IMR-90 (cell line): ENCODE data around the gene FOSL1. TPM values are rescaled to one million over a fixed set of nuclear protein-coding genes. Genes with fewer than 3 reads are reported as not detected.

ENCODE experiments used
- ATAC-seq: fragments of 200-7000 bp; cut with Tn5 transposase; 2 replicates; pipeline ENCODE4 v1.9.1; 2020; ENCODE audit warnings: low read depth, mild to moderate bottlenecking, moderate library complexity
- BruUV-seq: library from RNA; stranded (reverse); fragments of 400-500 nt; replicated peaks from 2 replicates; lab custom pipeline; 2021; lab: Mats Ljungman, UMichigan
- CTCF ChIA-PET: fragments of 300-600 bp; formaldehyde crosslinking; extraction: SDS; loops from one replicate; lab custom pipeline; 2021; ENCODE audit warnings: antibody characterized with exemption; lab: Yijun Ruan, JAX
- POLR2A ChIA-PET: fragments of 300-600 bp; sonication (Branson Sonifier 250); formaldehyde crosslinking; loops from one replicate; lab custom pipeline; 2022; ENCODE audit warnings: antibody characterized with exemption; ENCODE audit not compliant: unreplicated experiment; lab: Charles Lee
- DNase-seq: peaks from one replicate; pipeline ENCODE4 v3.0.0; 2013
- H2AFZ ChIP-seq: replicated peaks from 2 replicates; pipeline ENCODE3; 2013; ENCODE audit warnings: low read length, mild to moderate bottlenecking; ENCODE audit not compliant: poor library complexity
- H2AK5ac ChIP-seq: 2 replicates; pipeline ENCODE4 v1.6.1; 2013; ENCODE audit warnings: low read depth, low read length, inconsistent platforms
- H2AK9ac ChIP-seq: replicated peaks from 2 replicates; pipeline ENCODE3; 2013; ENCODE audit warnings: mild to moderate bottlenecking, low read depth, low read length, moderate library complexity; ENCODE audit not compliant: poor library complexity
- H2BK120ac ChIP-seq: 2 replicates; pipeline ENCODE4 v1.6.1; 2013; ENCODE audit warnings: low read depth, low read length, inconsistent platforms
- H2BK15ac ChIP-seq: 3 replicates; pipeline ENCODE4 v1.6.1; 2013; ENCODE audit warnings: low read depth, low read length, inconsistent platforms
- H2BK20ac ChIP-seq: 2 replicates; pipeline ENCODE4 v1.6.1; 2013; ENCODE audit warnings: low read depth, mild to moderate bottlenecking, inconsistent platforms, low read length, moderate library complexity
- H2BK5ac ChIP-seq: 2 replicates; pipeline ENCODE4 v1.6.1; 2013; ENCODE audit warnings: mild to moderate bottlenecking, low read depth, low read length, inconsistent platforms; ENCODE audit not compliant: poor library complexity, severe bottlenecking
- H3K14ac ChIP-seq: replicated peaks from 2 replicates; pipeline ENCODE4 v1.6.1; 2013; ENCODE audit warnings: low read depth, low read length, inconsistent platforms
- H3K18ac ChIP-seq: 2 replicates; pipeline ENCODE4 v1.6.1; 2013; ENCODE audit warnings: low read depth, low read length, control low read depth
- H3K23ac ChIP-seq: 2 replicates; pipeline ENCODE4 v1.6.1; 2013; ENCODE audit warnings: low read depth, low read length, inconsistent platforms
- H3K27ac ChIP-seq: 2 replicates; pipeline ENCODE4 v1.5.1; 2013; ENCODE audit warnings: mild to moderate bottlenecking, control low read depth, low read length; ENCODE audit not compliant: insufficient read depth
- H3K27me3 ChIP-seq: 2 replicates; pipeline ENCODE4 v1.6.1; 2013; ENCODE audit warnings: low read length; ENCODE audit not compliant: control insufficient read depth, insufficient read depth
- H3K36me3 ChIP-seq: 2 replicates; pipeline ENCODE4 v1.6.1; 2013; ENCODE audit warnings: low read length, mixed read lengths; ENCODE audit not compliant: control insufficient read depth, insufficient read depth
- H3K4ac ChIP-seq: 2 replicates; pipeline ENCODE4 v1.6.1; 2013; ENCODE audit warnings: low read depth, low read length, inconsistent platforms
- H3K4me1 ChIP-seq: 2 replicates; pipeline ENCODE4 v1.6.1; 2013; ENCODE audit warnings: low read length, mixed read lengths; ENCODE audit not compliant: control insufficient read depth, insufficient read depth
- H3K4me2 ChIP-seq: 2 replicates; pipeline ENCODE4 v1.6.1; 2013; ENCODE audit warnings: low read depth, mild to moderate bottlenecking, control low read depth, low read length, moderate library complexity
- H3K4me3 ChIP-seq: 2 replicates; pipeline ENCODE4 v1.5.1; 2013; ENCODE audit warnings: low read depth, mild to moderate bottlenecking, control low read depth, low read length, moderate library complexity; ENCODE audit not compliant: insufficient read depth
- H3K56ac ChIP-seq: 2 replicates; pipeline ENCODE4 v1.6.1; 2013; ENCODE audit warnings: low read length, inconsistent platforms; ENCODE audit not compliant: insufficient read depth; ENCODE audit errors: extremely low read depth
- H3K79me1 ChIP-seq, 2 experiments: 2 replicates each; pipeline ENCODE4 v1.6.1; 2013; ENCODE audit warnings: low read length in 2 of 2, inconsistent platforms in 1 of 2, low read depth in 1 of 2
- H3K9ac ChIP-seq: 2 replicates; pipeline ENCODE4 v1.6.1; 2013; ENCODE audit warnings: low read depth, low read length, control low read depth
- H3K9me1 ChIP-seq: 2 replicates; pipeline ENCODE4 v1.6.1; 2013; ENCODE audit warnings: low read length, inconsistent platforms; ENCODE audit not compliant: insufficient read depth
- H3K9me3 ChIP-seq: 2 replicates; pipeline ENCODE4 v1.6.1; 2013; ENCODE audit warnings: low read length; ENCODE audit not compliant: control insufficient read depth, insufficient read depth
- H4K20me1 ChIP-seq: 2 replicates; pipeline ENCODE4 v1.6.1; 2013; ENCODE audit warnings: low read length, inconsistent platforms; ENCODE audit not compliant: insufficient read depth
- H4K5ac ChIP-seq: 2 replicates; pipeline ENCODE4 v1.6.1; 2013; ENCODE audit warnings: mild to moderate bottlenecking, low read depth, low read length, control low read depth
- H4K8ac ChIP-seq, 2 experiments: 2 replicates each; pipeline ENCODE4 v1.6.1; 2013; ENCODE audit warnings: low read depth in 2 of 2, low read length in 2 of 2, control low read depth in 1 of 2, inconsistent platforms in 1 of 2
- H4K91ac ChIP-seq: 2 replicates; pipeline ENCODE4 v1.6.1; 2013; ENCODE audit warnings: low read depth, low read length, inconsistent platforms; ENCODE audit not compliant: insufficient read depth
- BHLHE40 ChIP-seq: fragments of 150-350 bp; IDR thresholded peaks from 2 replicates; pipeline ENCODE4 v1.6.1; 2016; ENCODE audit warnings: mild to moderate bottlenecking, low read depth, low read length
- CEBPB ChIP-seq: IDR thresholded peaks from 2 replicates; pipeline ENCODE4 v1.6.1; 2012; ENCODE audit warnings: low read depth, low read length, improper control_type of control experiment
- CHD1 ChIP-seq: IDR thresholded peaks from 2 replicates; pipeline ENCODE4 v1.6.1; 2012; ENCODE audit warnings: low read depth, low read length, improper control_type of control experiment
- FOS ChIP-seq: fragments of 150-350 bp; IDR thresholded peaks from 2 replicates; pipeline ENCODE4 v1.6.1; 2016; ENCODE audit warnings: low read depth, low read length
- MAFK ChIP-seq: IDR thresholded peaks from 2 replicates; pipeline ENCODE4 v1.6.1; 2012; ENCODE audit warnings: low read depth, low read length, improper control_type of control experiment
- MAZ ChIP-seq: IDR thresholded peaks from 2 replicates; pipeline ENCODE4 v1.6.1; 2012; ENCODE audit warnings: low read depth, mild to moderate bottlenecking, low read length, improper control_type of control experiment, moderate library complexity, borderline replicate concordance
- MXI1 ChIP-seq: IDR thresholded peaks from 2 replicates; pipeline ENCODE4 v1.6.1; 2012; ENCODE audit warnings: low read depth, mild to moderate bottlenecking, low read length, moderate library complexity, borderline replicate concordance
- NFE2L2 ChIP-seq: fragments of 150-350 bp; IDR thresholded peaks from 2 replicates; pipeline ENCODE4 v1.6.1; 2016; ENCODE audit warnings: low read depth, mild to moderate bottlenecking, low read length
- POLR2A ChIP-seq: IDR thresholded peaks from 2 replicates; pipeline ENCODE4 v1.6.1; 2012; ENCODE audit warnings: mild to moderate bottlenecking, low read depth, low read length
- RAD21 ChIP-seq: IDR thresholded peaks from 2 replicates; pipeline ENCODE4 v1.6.1; 2012; ENCODE audit warnings: low read length, improper control_type of control experiment
- RCOR1 ChIP-seq: IDR thresholded peaks from 2 replicates; pipeline ENCODE4 v1.6.1; 2012; ENCODE audit warnings: mild to moderate bottlenecking, low read length, improper control_type of control experiment; ENCODE audit not compliant: insufficient replicate concordance
- RFX5 ChIP-seq: IDR thresholded peaks from 2 replicates; pipeline ENCODE4 v1.8.0; 2012; ENCODE audit warnings: low read depth, mild to moderate bottlenecking, low read length, moderate library complexity
- SMC3 ChIP-seq: fragments of 150-350 bp; IDR thresholded peaks from 2 replicates; pipeline ENCODE4 v1.6.1; 2016; ENCODE audit warnings: low read depth, mild to moderate bottlenecking, antibody characterized with exemption, low read length, moderate library complexity
- USF2 ChIP-seq: fragments of 150-350 bp; IDR thresholded peaks from 2 replicates; pipeline ENCODE4 v1.6.1; 2017; ENCODE audit warnings: mild to moderate bottlenecking, antibody characterized with exemption, low read length, low read depth
- WGBS, 2 experiments: methylation state at CpG; one replicate each; pipeline versions ENCODE4 v1.1.5 to v1.1.7; 2013; ENCODE audit warnings: missing lambda C conversion rate in 2 of 2; ENCODE audit not compliant: insufficient read length in 1 of 2; ENCODE audit errors: extremely low coverage in 2 of 2; 5-methylcytosine and 5-hydroxymethylcytosine counted together
- dilution Hi-C: fragments of 300-500 bp; cut with HindIII; formaldehyde crosslinking; loops from one replicate; pipeline ENCODE4 v1.14.3; 2018; ENCODE audit warnings: low sequenced_read_pairs; ENCODE audit not compliant: unreplicated experiment
- in situ Hi-C: fragments of 300-500 bp; cut with MboI; formaldehyde crosslinking; loops from 3 replicates; pipeline ENCODE4 v1.14.3; 2019; ENCODE audit warnings: low sequenced_read_pairs, inconsistent platforms, mixed read lengths
- intact Hi-C: fragments of 100-400 bp; cut with micrococcal nuclease; formaldehyde crosslinking; loops from 2 replicates; pipeline ENCODE4 v1.10.0; 2022
- polyA plus RNA-seq, 3 experiments: library from polyadenylated mRNA; depleted of rRNA; stranded (reverse); fragments of >200 nt; gene quantifications; 2 replicates each; pipeline ENCODE4 v1.2.3, GENCODE V29; 2012; ENCODE audit warnings: low replicate concordance in 1 of 3
- total RNA-seq: library from RNA; depleted of rRNA; stranded (reverse); fragments of >200 nt; gene quantifications from 2 replicates; pipeline ENCODE4 v1.2.3, GENCODE V29; 2012
- TF ChIP-seq, protein P1 (sequence below): fragments of 150-350 bp; IDR thresholded peaks from 2 replicates; pipeline ENCODE4 v1.6.1; 2016; ENCODE audit warnings: low read depth, mild to moderate bottlenecking, low read length, moderate library complexity, borderline replicate concordance

Gene FOSL1
- total and polyA plus RNA-seq, 2 of the 4 experiments (the other 2 are of a cell fraction), result 17.2 to 107 TPM

GRCh38 chr11:65857500-65857852 lies 42.7 kb downstream of the FOSL1 start:
- CTCF ChIA-PET, result interaction anchor here (1.0 kb wide), 1 partner anchor 40 kb away, joined by 3 read pairs; no protein-coding TSS in a partner anchor

More at GRCh38 chr11:65857500-65857852, 42.7 kb downstream of the FOSL1 start:
- Histone ChIP-seq H3K36me3 (peaks cover 50% of the 10 kb centered on the region), H4K5ac (peak overlapping the region; percentile 45), H2AK5ac (peak overlapping the region; percentile 81; the same call in 1 of the 2 replicates), H3K56ac (peak overlapping the region; percentile 29), H4K91ac (peak overlapping the region; percentile 80; the same call in 1 of the 2 replicates), H3K14ac (peak overlapping the region; percentile 93), H2AFZ (peak overlapping the region; percentile 51), H3K27ac (peak overlapping the region; percentile 93), H2BK120ac (no peak overlapping the region), H3K9me3 (no peaks in the 10 kb centered on the region), H3K9ac (peak overlapping the region; percentile 77), H3K9me1 (peaks cover 29% of the 10 kb centered on the region), H3K4me1 (peaks cover 11% of the 10 kb centered on the region), H2BK15ac (no peak overlapping the region), H4K20me1 (peaks cover 58% of the 10 kb centered on the region), H3K23ac (0 out of 2 replicates have a peak overlapping the region, but pooled peaks have one; percentile 41), H3K27me3 (no peaks in the 10 kb centered on the region), H4K8ac (peak overlapping the region in 1 of 2 experiments; percentile 46; a peak in 1 of 4 replicates), H3K4ac (peak overlapping the region; percentile 89), H2AK9ac (peak overlapping the region; percentile 100), H2BK5ac (peak overlapping the region; percentile 81), H3K4me2 (peak overlapping the region; percentile 57), H3K4me3 (peak overlapping the region; percentile 89), H2BK20ac (no peak overlapping the region), H3K79me1 (peaks cover 25 to 70% of the 10 kb centered on the region in 2 experiments), H3K18ac (peak overlapping the region; percentile 19; the same call in 1 of the 2 replicates)
- intact Hi-C loops (loop anchor here (1.0 kb wide), 1 partner anchor 31 kb away; the partner anchor contains the start of gene FIBP), dilution Hi-C loops (no loop called here), in situ Hi-C loops (no loop called here)
- DNase-seq (no peak), ATAC-seq (no peak)
- POLR2A ChIA-PET, result interaction anchor here (1.0 kb wide), 1 partner anchor 9 kb away, joined by 3 read pairs; no protein-coding TSS in a partner anchor
- no peak for TF ChIP-seq MAFK
- TF ChIP-seq CHD1, result no peak
- TF ChIP-seq MAZ, result no peak
- TF ChIP-seq, protein P1, sequence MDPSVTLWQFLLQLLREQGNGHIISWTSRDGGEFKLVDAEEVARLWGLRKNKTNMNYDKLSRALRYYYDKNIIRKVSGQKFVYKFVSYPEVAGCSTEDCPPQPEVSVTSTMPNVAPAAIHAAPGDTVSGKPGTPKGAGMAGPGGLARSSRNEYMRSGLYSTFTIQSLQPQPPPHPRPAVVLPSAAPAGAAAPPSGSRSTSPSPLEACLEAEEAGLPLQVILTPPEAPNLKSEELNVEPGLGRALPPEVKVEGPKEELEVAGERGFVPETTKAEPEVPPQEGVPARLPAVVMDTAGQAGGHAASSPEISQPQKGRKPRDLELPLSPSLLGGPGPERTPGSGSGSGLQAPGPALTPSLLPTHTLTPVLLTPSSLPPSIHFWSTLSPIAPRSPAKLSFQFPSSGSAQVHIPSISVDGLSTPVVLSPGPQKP, result no peak
- TF ChIP-seq RCOR1, result no peak
- no peak for TF ChIP-seq SMC3
- TF ChIP-seq NFE2L2, result no peak
- TF ChIP-seq CEBPB, result no peak
- TF ChIP-seq BHLHE40, result no peak
- TF ChIP-seq MXI1, result no peak
- no peak for TF ChIP-seq RFX5
- TF ChIP-seq RAD21, result no peak
- no peak for TF ChIP-seq POLR2A
- no peak for TF ChIP-seq FOS
- no peak for TF ChIP-seq USF2
- no TSS peak for BruUV-seq
- 0% methylated on average over 14 of the region's 49 CpGs; no CpG with 5 or more reads in 1 of the 2 experiments for WGBS, 2 experiments
